ENCODE data around the gene SYT8.
"Not testable (repeated sequence)": the region's sequence is repeated elsewhere in the genome, so short reads cannot be mapped to it uniquely, and the experiment has no call there.

SYT8 gene

GRCh38 chr11:1873048-1873812 lies 38.4 kb downstream of the SYT8 start:
- Histone ChIP-seq H3K27me3 (replicated peaks) (peaks cover 5% of the 10 kb centered on the region), H3K36me3 (replicated peaks) (no peaks in the 10 kb centered on the region), H3K27ac (no peak overlapping the region), H3K4me3 (ENCODE audit: low read depth, low read length) (no peak overlapping the region)
- no peak for TF ChIP-seq CTCF (IDR thresholded peaks at IDR 0.05; ENCODE audit: low read depth, low read length, missing control alignments)
- in situ Hi-C loops (cut with HindIII; ENCODE audit: low pct_ligation_motif_present, low sequenced_read_pairs), result no loop called here
- DNase-seq, result no peak

- H3K4me3 ChIP-seq (ENCODE audit: low read depth, low read length); H3K27ac ChIP-seq; DNase-seq; H3K36me3 ChIP-seq (replicated peaks); in situ Hi-C loops (cut with HindIII; ENCODE audit: low pct_ligation_motif_present, low sequenced_read_pairs); H3K27me3 ChIP-seq (replicated peaks): not testable (repeated sequence)
Observed at GRCh38 chr11:1873813-1874150, 39.0 kb downstream of the SYT8 start.

- H3K4me3 ChIP-seq (ENCODE audit: low read depth, low read length); in situ Hi-C loops (cut with HindIII; ENCODE audit: low pct_ligation_motif_present, low sequenced_read_pairs); H3K36me3 ChIP-seq (replicated peaks); DNase-seq; H3K27ac ChIP-seq; H3K27me3 ChIP-seq (replicated peaks): not testable (repeated sequence)
Observed at GRCh38 chr11:1874441-1875092, 39.8 kb downstream of the SYT8 start.

GRCh38 chr11:1875093-1875850 lies 40.5 kb downstream of the SYT8 start:
- Histone ChIP-seq H3K27me3 (replicated peaks) (peaks cover 5% of the 10 kb centered on the region), H3K36me3 (replicated peaks) (no peaks in the 10 kb centered on the region), H3K4me3 (ENCODE audit: low read depth, low read length) (no peak overlapping the region), H3K27ac (no peak overlapping the region)
- in situ Hi-C loops (cut with HindIII; ENCODE audit: low pct_ligation_motif_present, low sequenced_read_pairs), result no loop called here
- no peak for TF ChIP-seq CTCF (IDR thresholded peaks at IDR 0.05; ENCODE audit: low read depth, low read length, missing control alignments)
- DNase-seq, result no peak

GRCh38 chr11:1875851-1876301 lies 41.1 kb downstream of the SYT8 start:
- DNase-seq; H3K27ac ChIP-seq; in situ Hi-C loops (cut with HindIII; ENCODE audit: low pct_ligation_motif_present, low sequenced_read_pairs); H3K4me3 ChIP-seq (ENCODE audit: low read depth, low read length); H3K36me3 ChIP-seq (replicated peaks); H3K27me3 ChIP-seq (replicated peaks): not testable (repeated sequence)

GRCh38 chr11:1876361-1877063 lies 41.7 kb downstream of the SYT8 start:
- in situ Hi-C loops (cut with HindIII; ENCODE audit: low pct_ligation_motif_present, low sequenced_read_pairs), result no loop called here
- Histone ChIP-seq H3K4me3 (ENCODE audit: low read depth, low read length) (no peak overlapping the region), H3K27ac (no peak overlapping the region), H3K27me3 (replicated peaks) (no peaks in the 10 kb centered on the region), H3K36me3 (replicated peaks) (no peaks in the 10 kb centered on the region)
- peak; percentile 34 for DNase-seq
- peak; percentile 88 for TF ChIP-seq CTCF (IDR thresholded peaks at IDR 0.05; ENCODE audit: low read depth, low read length, missing control alignments)

Data from brain microvascular endothelial cell (primary cell).